ENCODE data around the gene TOMM70. TPM values are rescaled to one million over a fixed set of nuclear protein-coding genes. Genes with fewer than 3 reads are reported as not detected.

Gene TOMM70
- total and polyA plus RNA-seq, 2 of the 4 experiments (the other 2 are of a cell fraction): 24.6 to 35.1 TPM

GRCh38 chr3:100374521-100374920, 26.4 kb downstream of the TOMM70 start:
- TF ChIP-seq FOS (IDR thresholded peaks at IDR 0.05; ENCODE audit: low read depth, low read length) (no peak), POLR2A (IDR thresholded peaks at IDR 0.05; ENCODE audit: low read depth, low read length) (no peak), MAFK (IDR thresholded peaks at IDR 0.05; ENCODE audit: low read depth, low read length) (no peak), CEBPB (IDR thresholded peaks at IDR 0.05; ENCODE audit: low read depth, low read length) (no peak), MAZ (IDR thresholded peaks at IDR 0.05; ENCODE audit: borderline replicate concordance, low read depth, low read length) (no peak)
- POLR2A ChIA-PET (ENCODE audit: unreplicated experiment): interaction anchor here (0.8 kb wide), 1 partner anchor 35 kb away, joined by 4 read pairs; no protein-coding TSS in a partner anchor
- H3K9me1 ChIP-seq (ENCODE audit: insufficient read depth, low read length): peaks cover 2% of the 10 kb centered on the region; the same call in 1 of the 2 replicates
- H3K23ac ChIP-seq (ENCODE audit: low read depth, low read length): no peak overlapping the region
- no peak overlapping the region for H3K14ac ChIP-seq (replicated peaks; ENCODE audit: low read depth, low read length)
- no peak overlapping the region for H3K18ac ChIP-seq (ENCODE audit: low read depth, low read length)
- H2BK20ac ChIP-seq (ENCODE audit: low read depth, low read length): no peak overlapping the region
- CTCF ChIA-PET: no interaction called here
- dilution Hi-C loops (cut with HindIII; ENCODE audit: low sequenced_read_pairs, unreplicated experiment): no loop called here
- no peak overlapping the region for H3K27ac ChIP-seq (ENCODE audit: insufficient read depth, low read length)
- no TSS peak for BruUV-seq (replicated peaks)
- in situ Hi-C loops (cut with MboI; ENCODE audit: low sequenced_read_pairs): no loop called here
- H3K27me3 ChIP-seq (ENCODE audit: control insufficient read depth, insufficient read depth, low read length): no peaks in the 10 kb centered on the region
- H3K4me1 ChIP-seq (ENCODE audit: control insufficient read depth, insufficient read depth, low read length): 0 out of 2 replicates have a peak, but pooled peaks cover 2% of the 10 kb centered on the region
- peaks cover 4% of the 10 kb centered on the region for H4K20me1 ChIP-seq (ENCODE audit: insufficient read depth, low read length)
- H3K4ac ChIP-seq (ENCODE audit: low read depth, low read length): no peak overlapping the region
- no peak overlapping the region for H3K4me3 ChIP-seq (ENCODE audit: insufficient read depth, low read depth, low read length)
- H4K91ac ChIP-seq (ENCODE audit: insufficient read depth, low read depth, low read length): no peak overlapping the region
- no peak overlapping the region for H3K9ac ChIP-seq (ENCODE audit: low read depth, low read length)
- H3K4me2 ChIP-seq (ENCODE audit: low read depth, low read length): no peak overlapping the region
- intact Hi-C loops (cut with micrococcal nuclease): no loop called here
- H3K56ac ChIP-seq (ENCODE audit: extremely low read depth, insufficient read depth, low read length): no peak overlapping the region
- DNase-seq (no peak), ATAC-seq (ENCODE audit: low read depth) (no peak)
- H3K79me1 ChIP-seq (ENCODE audit: low read depth in 1 of 2, low read length in 2 of 2): peaks cover 9 to 36% of the 10 kb centered on the region in 2 experiments
- H2AFZ ChIP-seq (replicated peaks; ENCODE audit: low read length, poor library complexity): no peak overlapping the region
- H4K8ac ChIP-seq (ENCODE audit: low read depth in 2 of 2, low read length in 2 of 2): no peak overlapping the region
- H2BK5ac ChIP-seq (ENCODE audit: low read depth, low read length, poor library complexity, severe bottlenecking): no peak overlapping the region
- H3K36me3 ChIP-seq (ENCODE audit: control insufficient read depth, insufficient read depth, low read length): peaks cover 24% of the 10 kb centered on the region
- H2AK9ac ChIP-seq (replicated peaks; ENCODE audit: low read depth, low read length, poor library complexity): no peak overlapping the region
- no peak overlapping the region for H2AK5ac ChIP-seq (ENCODE audit: low read depth, low read length)
- no peak overlapping the region for H4K5ac ChIP-seq (ENCODE audit: low read depth, low read length)
- no peaks in the 10 kb centered on the region for H3K9me3 ChIP-seq (ENCODE audit: control insufficient read depth, insufficient read depth, low read length)
- H2BK120ac ChIP-seq (ENCODE audit: low read depth, low read length): no peak overlapping the region
- H2BK15ac ChIP-seq (ENCODE audit: low read depth, low read length): no peak overlapping the region

All from IMR-90 (cell line).